GM21381 (cell line): ENCODE measurements around the gene MOV10L1.

ENCODE experiments used
- ATAC-seq: cut with Tn5 transposase; IDR thresholded peaks from one replicate; pipeline ENCODE4 v1.9.1; 2021; ENCODE audit warnings: mild to moderate bottlenecking, moderate library complexity; ENCODE audit not compliant: unreplicated experiment

MOV10L1 gene

DNA sequence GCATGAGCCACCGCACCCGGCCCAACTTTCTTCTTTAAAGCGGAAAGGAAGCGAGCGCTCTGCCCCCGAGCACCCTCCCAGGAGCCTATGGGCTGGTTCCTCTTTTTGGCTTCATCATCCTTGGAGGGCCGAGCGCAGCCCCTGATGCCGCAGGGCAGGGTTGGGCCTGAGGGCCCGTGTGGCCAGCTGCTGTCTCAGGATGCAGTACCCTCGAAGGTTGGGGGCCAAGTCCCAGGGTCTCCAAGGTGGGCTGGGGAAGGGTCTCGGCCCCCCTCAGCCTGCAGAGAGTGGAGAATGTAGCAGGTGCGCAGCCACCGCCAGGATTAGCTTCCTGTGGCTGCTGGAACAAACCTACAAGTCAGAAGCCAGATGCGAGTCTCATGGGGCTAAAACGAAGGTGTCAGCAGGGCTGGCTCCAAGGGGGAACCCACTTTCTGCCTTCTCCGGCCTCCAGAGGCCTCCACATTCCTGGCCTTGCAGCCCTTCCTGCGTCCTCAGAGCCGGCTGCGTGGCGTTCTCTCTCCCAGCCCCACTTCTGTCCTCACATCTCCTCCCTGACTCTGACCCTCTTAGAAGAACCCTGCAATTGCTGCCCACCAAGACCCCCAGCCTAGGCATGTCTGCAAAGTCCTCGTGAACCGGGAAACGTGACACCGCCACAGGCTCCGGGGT is 83.6 kb downstream of the MOV10L1 start:
- ATAC-seq: no peak

DNA sequence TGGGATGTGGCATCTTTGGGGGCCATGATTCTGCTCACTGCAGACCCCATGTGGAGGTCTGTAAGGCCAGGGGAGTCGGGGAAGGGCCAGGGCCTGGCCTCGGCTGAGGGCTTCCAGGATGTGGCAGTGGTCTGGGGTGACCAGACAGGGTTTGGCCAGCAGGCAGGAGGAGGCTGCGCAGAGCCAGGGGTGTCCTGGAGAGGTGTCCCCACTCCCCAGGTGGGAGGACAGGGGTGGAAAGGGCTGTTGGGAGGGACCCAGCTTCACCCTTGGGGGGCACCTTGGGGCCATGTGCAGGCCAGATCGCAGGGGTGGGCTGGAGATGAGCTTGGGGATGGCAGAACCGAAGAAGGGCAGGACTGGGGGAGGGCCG is 84.2 kb downstream of the MOV10L1 start:
- no peak for ATAC-seq

DNA sequence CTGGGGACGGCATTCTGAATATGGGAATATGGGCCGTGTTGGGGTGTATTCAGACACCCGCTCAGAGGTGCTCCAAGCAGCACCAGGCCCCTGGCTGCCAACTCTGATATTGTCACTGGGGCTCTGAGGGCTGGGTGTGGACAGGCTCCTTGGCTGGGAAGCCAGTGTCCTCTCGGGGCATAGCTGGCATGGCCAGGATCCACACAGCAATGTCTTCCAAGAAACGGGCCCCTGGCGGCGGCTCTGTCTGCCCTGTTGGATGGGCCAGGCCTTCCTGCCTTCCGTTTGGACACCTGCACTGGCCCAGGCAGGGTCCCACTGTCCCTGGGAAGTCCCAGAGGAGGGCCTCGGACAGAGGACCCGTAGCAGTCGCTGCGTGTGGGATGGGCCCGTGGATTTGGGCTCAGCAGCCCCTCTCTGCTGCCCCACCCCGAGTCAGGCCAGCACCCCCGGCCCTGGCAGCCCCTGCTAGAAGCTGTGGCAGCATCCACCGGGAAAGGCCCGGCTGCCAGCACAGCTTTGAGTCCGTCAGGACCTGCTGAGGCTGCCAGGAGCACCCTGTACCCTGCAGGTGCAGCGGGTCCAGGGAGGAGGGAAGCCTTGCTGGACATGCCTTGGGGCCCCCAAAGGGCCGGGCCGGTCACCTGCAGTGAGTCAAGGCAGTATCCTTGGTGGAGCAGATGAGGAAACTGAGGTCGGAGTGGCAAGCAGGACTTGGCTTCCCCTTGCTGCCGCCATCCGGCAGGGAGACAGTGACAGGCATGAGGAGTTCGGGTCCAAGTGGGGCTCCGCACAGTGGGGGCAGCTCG is 84.8 kb downstream of the MOV10L1 start:
- ATAC-seq: no peak

DNA sequence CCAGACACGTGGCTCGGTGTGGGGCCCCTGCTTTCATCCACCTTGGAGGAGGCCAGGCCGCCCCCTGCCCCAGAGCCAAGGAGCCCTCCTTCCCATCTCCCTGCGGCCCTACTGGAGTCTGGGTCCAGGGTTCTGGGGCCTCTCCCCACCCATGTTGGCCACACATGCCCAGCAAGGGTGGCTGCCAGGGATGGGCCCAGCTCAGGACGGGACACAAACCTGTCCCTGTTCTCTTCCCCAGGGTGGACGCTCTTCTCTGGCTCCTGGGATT is 85.3 kb downstream of the MOV10L1 start:
- ATAC-seq: no peak

DNA sequence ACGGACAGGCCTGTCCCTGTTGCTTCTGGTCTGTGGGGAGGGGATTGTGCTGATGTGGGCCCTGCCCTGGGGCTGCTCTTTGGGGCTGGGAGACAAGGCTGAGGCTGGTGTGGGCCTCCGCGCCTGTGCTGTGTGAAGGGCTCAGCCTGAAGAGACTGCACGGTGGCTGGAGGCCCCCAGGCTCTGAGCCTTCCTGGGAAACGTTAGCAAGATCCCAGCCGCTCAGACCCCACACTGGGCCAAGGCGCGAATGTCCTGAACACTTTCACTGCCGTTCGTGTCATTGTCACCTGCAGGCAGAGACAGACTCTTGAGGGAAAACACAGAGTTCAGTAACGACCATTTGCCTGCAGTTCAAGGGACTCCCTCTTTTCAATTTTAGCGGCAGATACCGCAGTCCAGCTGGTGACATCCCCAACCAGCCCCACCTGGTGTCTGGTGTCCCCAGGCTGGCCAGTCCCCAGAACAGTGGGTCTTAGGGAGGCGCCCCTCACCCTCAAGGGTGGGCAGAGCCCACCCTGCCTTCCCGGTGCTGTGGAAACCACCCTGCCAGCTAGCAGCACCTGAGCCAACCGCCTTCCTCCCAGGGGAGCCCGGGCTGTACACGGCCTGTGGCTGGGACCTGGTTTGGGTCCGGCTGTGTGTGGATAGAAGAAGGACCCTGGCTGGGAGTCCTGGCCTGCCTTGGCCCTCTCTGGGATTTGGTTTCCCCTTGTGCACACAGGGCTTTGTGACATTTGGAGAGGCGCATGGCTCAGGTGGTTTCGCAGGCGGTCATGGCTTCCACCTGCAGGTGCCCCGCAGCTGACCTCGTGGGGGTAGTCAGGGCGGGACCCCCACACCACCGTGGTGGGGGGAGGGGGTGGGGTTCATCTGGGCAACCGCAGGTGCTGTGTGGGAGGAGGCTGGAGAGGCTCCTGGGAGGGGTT is 86.4 kb downstream of the MOV10L1 start:
- no peak for ATAC-seq

DNA sequence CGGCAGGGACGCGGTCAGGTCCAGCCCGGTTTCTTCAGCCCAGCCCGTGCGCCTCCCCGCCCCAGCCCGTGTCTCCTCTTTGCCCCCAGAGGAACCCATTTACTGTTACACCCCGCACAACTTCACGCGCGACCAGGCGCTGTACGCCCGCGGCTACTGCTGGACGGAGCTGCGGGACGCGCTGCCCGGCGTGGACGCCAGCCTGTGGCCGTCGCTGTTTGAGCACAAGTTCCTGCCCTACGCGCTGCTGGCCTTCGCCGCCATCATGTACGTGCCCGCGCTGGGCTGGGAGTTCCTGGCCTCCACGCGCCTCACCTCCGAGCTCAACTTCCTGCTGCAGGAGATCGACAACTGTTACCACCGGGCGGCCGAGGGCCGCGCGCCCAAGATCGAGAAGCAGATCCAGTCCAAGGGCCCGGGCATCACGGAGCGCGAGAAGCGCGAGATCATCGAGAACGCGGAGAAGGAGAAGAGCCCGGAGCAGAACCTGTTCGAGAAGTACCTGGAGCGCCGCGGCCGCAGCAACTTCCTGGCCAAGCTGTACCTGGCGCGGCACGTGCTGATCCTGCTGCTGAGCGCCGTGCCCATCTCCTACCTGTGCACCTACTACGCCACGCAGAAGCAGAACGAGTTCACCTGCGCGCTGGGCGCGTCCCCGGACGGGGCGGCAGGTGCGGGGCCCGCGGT is 87.2 kb downstream of the MOV10L1 start:
- no peak for ATAC-seq

DNA sequence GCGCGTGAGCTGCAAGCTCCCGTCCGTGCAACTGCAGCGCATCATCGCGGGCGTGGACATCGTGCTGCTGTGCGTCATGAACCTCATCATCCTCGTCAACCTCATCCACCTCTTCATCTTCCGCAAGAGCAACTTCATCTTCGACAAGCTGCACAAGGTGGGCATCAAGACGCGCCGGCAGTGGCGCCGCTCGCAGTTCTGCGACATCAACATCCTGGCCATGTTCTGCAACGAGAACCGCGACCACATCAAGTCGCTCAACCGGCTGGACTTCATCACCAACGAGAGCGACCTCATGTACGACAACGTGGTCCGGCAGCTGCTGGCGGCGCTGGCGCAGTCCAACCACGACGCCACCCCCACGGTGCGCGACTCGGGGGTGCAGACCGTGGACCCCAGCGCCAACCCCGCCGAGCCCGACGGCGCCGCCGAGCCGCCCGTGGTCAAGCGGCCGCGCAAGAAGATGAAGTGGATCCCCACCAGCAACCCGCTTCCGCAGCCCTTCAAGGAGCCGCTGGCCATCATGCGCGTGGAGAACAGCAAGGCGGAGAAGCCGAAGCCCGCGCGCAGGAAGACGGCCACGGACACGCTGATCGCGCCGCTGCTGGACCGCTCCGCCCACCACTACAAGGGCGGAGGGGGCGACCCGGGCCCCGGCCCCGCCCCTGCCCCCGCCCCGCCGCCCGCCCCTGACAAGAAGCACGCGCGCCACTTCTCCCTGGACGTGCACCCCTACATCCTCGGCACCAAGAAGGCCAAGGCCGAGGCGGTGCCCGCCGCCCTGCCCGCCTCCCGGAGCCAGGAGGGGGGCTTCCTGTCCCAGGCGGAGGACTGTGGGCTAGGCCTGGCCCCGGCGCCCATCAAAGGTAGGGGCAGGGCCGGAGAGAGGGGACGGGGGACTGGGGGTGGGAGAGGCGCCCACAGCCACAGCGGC is 88.0 kb downstream of the MOV10L1 start:
- ATAC-seq: no peak

DNA sequence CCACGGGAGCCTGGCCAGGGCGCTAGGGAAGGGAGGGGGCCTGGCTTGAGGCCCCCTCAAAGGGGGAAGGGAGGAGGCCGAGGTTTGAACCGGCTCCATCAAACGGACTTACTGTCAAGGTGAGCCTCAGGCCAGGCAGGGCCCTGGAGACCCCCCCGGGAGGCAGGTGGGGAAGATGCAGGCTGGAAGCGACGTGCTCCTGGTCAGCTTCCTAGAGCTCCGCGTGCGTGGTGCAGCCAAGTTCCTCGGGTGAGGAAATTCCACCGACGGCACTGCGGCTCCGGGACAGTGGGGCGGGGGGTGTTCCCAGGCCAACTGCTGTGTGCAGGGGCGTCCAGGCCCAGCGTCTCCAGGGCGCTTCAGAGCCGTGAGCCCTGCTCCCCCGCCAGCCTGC is 88.7 kb downstream of the MOV10L1 start:
- no peak for ATAC-seq

DNA sequence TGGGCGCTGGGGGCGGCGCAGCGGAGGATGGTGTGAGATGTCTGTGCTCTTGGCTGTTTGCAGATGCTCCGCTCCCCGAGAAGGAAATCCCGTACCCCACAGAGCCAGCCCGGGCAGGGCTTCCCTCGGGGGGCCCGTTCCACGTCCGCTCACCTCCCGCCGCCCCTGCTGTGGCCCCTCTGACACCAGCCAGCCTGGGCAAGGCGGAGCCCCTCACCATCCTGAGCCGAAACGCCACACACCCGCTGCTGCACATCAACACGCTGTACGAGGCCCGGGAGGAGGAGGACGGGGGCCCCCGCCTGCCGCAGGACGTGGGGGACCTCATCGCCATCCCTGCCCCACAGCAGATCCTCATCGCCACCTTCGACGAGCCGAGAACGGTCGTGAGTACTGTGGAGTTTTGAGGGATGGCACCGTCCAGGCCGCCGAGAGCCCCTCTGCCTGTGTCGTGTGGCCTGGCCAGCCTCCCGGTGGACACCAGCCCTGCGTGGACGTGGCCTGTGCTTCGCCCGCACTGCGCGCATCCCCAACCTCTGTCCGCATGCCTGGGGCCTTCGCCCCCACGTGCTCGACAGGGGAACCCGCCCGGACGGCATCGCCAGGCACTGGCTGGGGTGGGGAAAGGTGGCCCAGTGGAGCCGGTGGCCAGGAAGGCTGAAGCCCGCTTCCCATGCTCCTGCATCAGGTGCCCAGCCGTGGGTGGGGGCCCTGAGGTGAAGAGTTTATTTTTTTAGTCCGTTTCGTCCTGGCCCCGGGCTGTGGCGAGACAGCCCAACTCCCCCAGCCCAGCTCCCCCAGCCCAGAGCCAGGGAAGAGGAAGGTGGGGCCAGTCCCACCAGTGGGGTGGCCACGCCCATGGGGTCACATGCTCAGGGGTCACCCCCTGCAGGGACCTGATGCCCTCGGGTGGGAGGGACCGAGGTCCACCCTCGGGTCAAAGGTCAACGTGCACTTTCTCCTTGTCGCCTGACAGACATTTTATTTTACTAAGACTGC is 89.4 kb downstream of the MOV10L1 start:
- no peak for ATAC-seq

DNA sequence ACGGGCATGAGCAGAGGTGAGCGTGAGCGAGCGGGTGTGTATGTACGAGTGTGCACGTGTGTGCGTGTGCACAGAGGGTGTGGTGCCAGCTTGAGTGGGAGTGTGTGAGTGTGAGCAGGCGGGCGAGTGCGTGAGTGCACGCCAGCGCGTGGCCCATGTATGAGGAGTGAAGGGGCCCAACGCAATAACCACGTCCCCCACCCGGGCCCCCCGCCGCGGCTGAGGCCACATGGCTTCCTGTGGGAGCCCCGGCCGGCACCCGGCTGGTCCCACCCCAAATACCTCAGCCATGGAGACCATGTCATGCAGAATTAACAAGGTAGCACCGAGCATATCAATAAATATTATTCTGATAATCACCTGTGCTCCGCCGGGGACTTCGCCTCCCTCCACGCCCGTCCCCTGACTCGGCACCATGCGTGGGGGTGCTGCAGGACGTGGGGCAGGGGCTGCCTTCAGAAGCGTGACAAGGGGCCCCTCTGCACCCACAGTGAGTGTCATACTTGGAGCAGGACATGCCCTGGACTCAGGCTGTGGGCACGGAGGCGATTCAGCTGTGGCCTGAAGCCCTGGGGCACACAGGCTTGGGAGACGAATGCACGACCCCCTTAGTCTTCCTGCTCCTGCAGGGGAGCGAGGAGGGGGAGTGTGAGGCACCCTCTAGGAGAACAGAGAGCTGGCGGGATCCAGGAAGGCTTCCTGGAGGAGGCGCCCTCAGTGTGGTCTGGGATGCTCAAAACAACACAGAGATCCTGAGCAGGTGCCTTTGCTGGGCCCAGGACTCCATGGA is 90.3 kb downstream of the MOV10L1 start:
- ATAC-seq: no peak

DNA sequence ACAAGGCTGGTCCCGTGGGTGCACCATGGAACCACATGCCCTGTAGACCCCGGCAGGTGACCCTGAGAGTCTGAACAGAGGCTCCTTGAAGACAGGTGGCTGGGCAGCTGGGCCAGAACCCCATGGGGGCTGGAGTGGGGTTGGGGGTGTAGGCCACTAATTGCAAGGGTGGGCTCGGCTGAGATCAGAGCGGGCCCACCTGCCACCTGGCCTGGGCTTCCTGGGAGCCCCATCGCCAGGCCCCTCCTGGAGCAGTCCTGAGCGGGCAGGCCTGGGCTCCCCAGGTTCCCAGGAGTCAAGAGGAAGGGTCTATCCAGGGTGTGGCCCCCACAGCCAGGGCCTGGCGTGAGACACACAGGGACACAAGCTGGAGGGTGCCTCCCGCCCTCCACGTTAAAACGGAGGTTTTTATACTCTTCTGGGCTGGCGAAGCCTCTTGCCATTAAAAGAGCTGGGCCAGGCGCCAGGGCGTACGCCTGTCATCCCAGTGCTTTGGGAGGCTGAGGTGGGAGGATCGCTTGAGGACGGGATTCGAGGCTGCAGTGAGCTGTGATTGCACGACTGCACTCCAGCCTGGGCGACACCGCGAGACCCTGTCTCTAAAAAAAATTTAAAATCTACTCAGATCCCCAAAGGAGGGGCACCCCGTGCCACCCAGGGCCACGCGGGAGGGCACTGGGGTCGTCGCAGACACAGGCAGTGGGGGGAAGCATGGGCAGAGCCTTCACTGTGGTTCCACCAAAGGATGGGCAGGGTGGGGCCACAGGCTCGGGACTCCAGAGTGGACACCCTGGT is 91.1 kb downstream of the MOV10L1 start:
- ATAC-seq: no peak

DNA sequence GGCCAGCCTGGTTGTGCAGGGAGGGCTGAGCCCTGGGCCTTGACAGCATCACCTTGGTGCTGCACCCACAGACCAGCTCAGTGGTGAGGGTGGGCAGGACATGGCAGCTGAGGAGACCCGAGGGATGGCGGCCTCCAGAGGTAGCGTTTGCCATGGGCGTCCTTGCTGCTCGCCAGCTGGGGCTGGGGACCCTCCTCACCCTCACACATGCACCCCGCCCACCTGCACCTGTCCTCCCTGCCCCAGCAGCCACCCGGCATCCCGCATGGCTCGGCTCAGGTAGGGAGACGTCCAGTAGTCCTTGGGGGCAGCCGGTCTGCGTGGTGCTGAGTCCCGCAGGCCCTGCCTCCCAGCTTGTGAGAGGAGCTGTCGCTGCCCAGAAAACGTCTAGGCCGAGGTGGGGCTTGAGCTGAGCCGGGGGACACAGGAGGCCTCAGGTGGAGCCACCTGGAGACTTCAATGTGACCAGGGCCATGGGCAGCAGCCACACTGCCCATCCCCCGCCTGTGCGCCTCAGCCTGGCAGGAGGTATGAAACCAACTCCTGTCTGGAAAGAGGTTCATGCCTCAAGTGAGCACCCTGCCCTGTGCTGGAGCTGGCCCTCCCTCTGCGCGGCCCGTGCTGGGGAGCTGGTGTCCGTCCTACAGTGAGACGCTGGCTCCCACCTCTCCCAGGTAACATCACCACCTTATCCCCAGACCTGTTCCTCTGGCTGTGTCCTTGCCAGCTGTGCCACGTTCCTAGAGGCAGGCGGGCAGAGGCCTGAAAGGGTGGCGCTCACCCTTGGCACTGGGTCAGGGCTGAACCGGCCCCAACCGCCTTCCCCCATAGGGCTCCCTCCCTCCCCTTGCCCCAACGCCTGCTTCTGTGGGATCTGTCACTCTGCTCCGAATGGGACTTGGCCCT is 92.6 kb downstream of the MOV10L1 start:
- no peak for ATAC-seq

DNA sequence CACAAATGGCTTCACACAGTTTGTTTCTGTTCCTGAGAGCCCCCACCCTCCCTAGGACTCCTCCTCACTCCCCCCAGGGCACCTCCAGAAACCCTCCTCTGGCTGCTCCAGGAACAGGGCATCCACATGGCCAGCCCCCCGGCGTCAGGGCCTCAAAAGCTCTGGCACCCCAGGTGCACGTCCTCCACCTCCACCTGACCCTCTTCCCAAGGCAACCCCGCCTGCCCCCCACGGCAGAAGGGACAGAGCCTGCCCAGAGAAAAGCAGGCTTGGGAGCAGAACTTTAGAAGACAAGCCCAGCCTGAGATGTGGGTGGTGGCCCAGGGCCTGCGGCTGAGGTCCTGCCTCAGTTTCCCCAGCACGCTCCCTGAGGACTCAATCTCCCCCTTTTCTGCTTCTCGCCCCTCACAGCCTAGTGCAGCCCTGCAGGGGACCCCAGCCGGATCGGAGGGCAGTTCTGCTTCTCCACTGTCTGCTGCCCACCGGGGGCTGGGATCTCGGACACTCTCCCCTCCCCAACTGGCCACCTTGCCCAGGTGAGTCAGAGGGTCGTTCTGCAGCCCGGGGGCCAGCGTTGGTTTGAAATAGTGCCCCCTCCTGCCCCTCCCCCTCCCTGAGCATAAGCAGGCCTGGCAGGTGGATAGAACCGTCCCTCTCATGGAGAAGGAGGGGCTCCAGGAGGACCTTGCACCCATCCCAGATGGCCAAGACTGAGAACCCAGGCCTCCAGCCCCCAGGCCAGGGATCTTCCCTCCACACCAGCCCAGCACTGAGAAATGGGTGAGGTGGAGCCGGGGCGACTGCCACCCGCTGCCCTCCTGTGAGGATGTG is 93.5 kb downstream of the MOV10L1 start:
- ATAC-seq: no peak

DNA sequence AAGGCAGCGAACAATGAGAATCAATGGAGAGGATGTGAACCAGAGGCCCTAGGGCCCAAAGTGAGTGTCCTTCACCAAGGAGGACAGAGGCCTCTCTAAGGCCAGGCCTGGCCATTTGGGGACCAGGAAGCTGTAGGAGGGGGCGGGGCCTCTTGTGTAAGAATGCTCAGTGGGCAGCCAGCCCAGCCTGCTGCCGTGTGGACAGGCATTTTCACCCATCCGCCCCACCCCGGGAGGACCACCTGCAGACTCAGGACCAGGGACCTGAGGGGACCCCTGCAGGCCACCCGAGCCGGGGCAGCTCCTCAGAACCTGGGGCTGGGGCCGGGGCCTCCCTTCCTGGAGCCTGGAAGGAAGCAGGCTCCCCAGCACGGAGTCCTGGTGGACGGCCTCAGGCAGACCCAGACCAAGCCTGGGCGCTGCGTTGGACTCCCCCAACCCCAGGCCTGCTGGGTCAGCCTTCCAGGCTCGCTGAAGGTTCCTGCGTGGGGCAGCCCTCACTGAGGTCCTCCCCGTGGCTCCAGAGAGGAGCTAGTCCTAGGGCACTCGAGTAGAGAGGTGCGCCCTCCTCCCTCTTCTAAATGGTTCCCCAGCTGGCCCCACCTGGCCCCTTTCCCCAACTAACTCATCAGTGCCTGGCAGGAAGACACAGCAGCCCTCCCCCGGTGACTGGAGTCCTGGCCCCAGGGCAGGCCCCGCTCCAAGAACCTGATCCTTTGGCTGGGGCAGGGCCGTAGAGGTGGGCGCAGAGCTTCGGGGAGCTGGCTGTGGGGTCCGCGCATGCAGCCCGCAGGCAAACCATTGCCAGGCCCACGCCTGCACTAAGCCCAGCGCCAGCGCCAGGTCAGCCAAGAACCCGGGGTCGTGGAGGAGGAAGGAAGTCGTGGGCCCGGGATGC is 94.4 kb downstream of the MOV10L1 start:
- ATAC-seq: no peak
